ENCODE results near the gene RANBP1.

RANBP1 gene

GRCh38 chr22:20069331-20070042 is 46.4 kb upstream of the RANBP1 start:
- TF ChIP-seq CTCF (IDR thresholded peaks at IDR 0.05; ENCODE audit: borderline replicate concordance, extremely low read depth, low read length, poor library complexity, severe bottlenecking) (no peak), EZH2 (IDR thresholded peaks at IDR 0.05; ENCODE audit: borderline replicate concordance, low read depth, low read length, severe bottlenecking) (no peak)
- Histone ChIP-seq H3K9me3 (ENCODE audit: insufficient read depth, low read length, severe bottlenecking) (no peaks in the 10 kb centered on the region), H3K27me3 (ENCODE audit: insufficient read depth, low read length, poor library complexity) (no peaks in the 10 kb centered on the region), H3K36me3 (ENCODE audit: insufficient read depth, low read length) (peaks cover 6% of the 10 kb centered on the region), H3K4me1 (ENCODE audit: insufficient read depth, low read length) (no peaks in the 10 kb centered on the region), H3K27ac (ENCODE audit: low read length) (no peak overlapping the region), H3K4me3 (ENCODE audit: low read depth in 1 of 2, low read length in 2 of 2) (no peak overlapping the region), H3K79me2 (ENCODE audit: insufficient read depth, low read length) (no peaks in the 10 kb centered on the region), H3K9ac (ENCODE audit: low read depth, low read length) (no peak overlapping the region), H2AFZ (ENCODE audit: low read depth, low read length) (no peak overlapping the region), H4K20me1 (ENCODE audit: insufficient read depth, low read length) (no peaks in the 10 kb centered on the region), H3K4me2 (ENCODE audit: insufficient read depth, low read length) (no peak overlapping the region)
- ATAC-seq (ENCODE audit: insufficient read depth, low read depth) = no peak
- no peak for DNase-seq

- Histone ChIP-seq H3K79me2 (ENCODE audit: insufficient read depth, low read length) (no peaks in the 10 kb centered on the region), H4K20me1 (ENCODE audit: insufficient read depth, low read length) (no peaks in the 10 kb centered on the region), H3K4me3 (ENCODE audit: low read depth in 1 of 2, low read length in 2 of 2) (no peak overlapping the region), H3K4me2 (ENCODE audit: insufficient read depth, low read length) (no peak overlapping the region), H2AFZ (ENCODE audit: low read depth, low read length) (no peak overlapping the region), H3K9me3 (ENCODE audit: insufficient read depth, low read length, severe bottlenecking) (no peaks in the 10 kb centered on the region), H3K36me3 (ENCODE audit: insufficient read depth, low read length) (no peaks in the 10 kb centered on the region), H3K27ac (ENCODE audit: low read length) (no peak overlapping the region), H3K4me1 (ENCODE audit: insufficient read depth, low read length) (no peaks in the 10 kb centered on the region), H3K27me3 (ENCODE audit: insufficient read depth, low read length, poor library complexity) (no peaks in the 10 kb centered on the region), H3K9ac (ENCODE audit: low read depth, low read length) (no peak overlapping the region)
- ATAC-seq (ENCODE audit: insufficient read depth, low read depth) (no peak), DNase-seq (no peak)
- no peak for TF ChIP-seq EZH2 (IDR thresholded peaks at IDR 0.05; ENCODE audit: borderline replicate concordance, low read depth, low read length, severe bottlenecking)
- TF ChIP-seq CTCF (IDR thresholded peaks at IDR 0.05; ENCODE audit: borderline replicate concordance, extremely low read depth, low read length, poor library complexity, severe bottlenecking) = no peak
Measured at GRCh38 chr22:20071524-20071972, 44.4 kb upstream of the RANBP1 start.

GRCh38 chr22:20076627-20077172 is 39.2 kb upstream of the RANBP1 start:
- no peak overlapping the region for H2AFZ ChIP-seq (ENCODE audit: low read depth, low read length)
- H3K27me3 ChIP-seq (ENCODE audit: insufficient read depth, low read length, poor library complexity) = no peaks in the 10 kb centered on the region
- DNase-seq (no peak), ATAC-seq (ENCODE audit: insufficient read depth, low read depth) (no peak)
- peaks cover 11% of the 10 kb centered on the region; the same call in 1 of the 2 replicates for H3K36me3 ChIP-seq (ENCODE audit: insufficient read depth, low read length)
- H3K4me1 ChIP-seq (ENCODE audit: insufficient read depth, low read length) = peaks cover 21% of the 10 kb centered on the region
- H3K9ac ChIP-seq (ENCODE audit: low read depth, low read length) = no peak overlapping the region
- no peak overlapping the region for H3K4me3 ChIP-seq (ENCODE audit: low read depth in 1 of 2, low read length in 2 of 2)
- no peak overlapping the region for H3K27ac ChIP-seq (ENCODE audit: low read length)
- H3K4me2 ChIP-seq (ENCODE audit: insufficient read depth, low read length) = no peak overlapping the region
- H4K20me1 ChIP-seq (ENCODE audit: insufficient read depth, low read length) = peaks cover 12% of the 10 kb centered on the region
- H3K9me3 ChIP-seq (ENCODE audit: insufficient read depth, low read length, severe bottlenecking) = no peaks in the 10 kb centered on the region
- TF ChIP-seq EZH2 (IDR thresholded peaks at IDR 0.05; ENCODE audit: borderline replicate concordance, low read depth, low read length, severe bottlenecking) (no peak), CTCF (IDR thresholded peaks at IDR 0.05; ENCODE audit: borderline replicate concordance, extremely low read depth, low read length, poor library complexity, severe bottlenecking) (no peak)
- H3K79me2 ChIP-seq (ENCODE audit: insufficient read depth, low read length) = peaks cover 23% of the 10 kb centered on the region
